NCI-H146 treated with DMSO at 0.1 percent for 48 hours (cell line): ENCODE data around the gene KCNK10.

Source experiments
- DNase-seq: peaks from one replicate; lab custom pipeline; 2025; ENCODE audit not compliant: unreplicated experiment; lab: John Stamatoyannopoulos, UW

KCNK10 gene, protein sequence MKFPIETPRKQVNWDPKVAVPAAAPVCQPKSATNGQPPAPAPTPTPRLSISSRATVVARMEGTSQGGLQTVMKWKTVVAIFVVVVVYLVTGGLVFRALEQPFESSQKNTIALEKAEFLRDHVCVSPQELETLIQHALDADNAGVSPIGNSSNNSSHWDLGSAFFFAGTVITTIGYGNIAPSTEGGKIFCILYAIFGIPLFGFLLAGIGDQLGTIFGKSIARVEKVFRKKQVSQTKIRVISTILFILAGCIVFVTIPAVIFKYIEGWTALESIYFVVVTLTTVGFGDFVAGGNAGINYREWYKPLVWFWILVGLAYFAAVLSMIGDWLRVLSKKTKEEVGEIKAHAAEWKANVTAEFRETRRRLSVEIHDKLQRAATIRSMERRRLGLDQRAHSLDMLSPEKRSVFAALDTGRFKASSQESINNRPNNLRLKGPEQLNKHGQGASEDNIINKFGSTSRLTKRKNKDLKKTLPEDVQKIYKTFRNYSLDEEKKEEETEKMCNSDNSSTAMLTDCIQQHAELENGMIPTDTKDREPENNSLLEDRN

DNA sequence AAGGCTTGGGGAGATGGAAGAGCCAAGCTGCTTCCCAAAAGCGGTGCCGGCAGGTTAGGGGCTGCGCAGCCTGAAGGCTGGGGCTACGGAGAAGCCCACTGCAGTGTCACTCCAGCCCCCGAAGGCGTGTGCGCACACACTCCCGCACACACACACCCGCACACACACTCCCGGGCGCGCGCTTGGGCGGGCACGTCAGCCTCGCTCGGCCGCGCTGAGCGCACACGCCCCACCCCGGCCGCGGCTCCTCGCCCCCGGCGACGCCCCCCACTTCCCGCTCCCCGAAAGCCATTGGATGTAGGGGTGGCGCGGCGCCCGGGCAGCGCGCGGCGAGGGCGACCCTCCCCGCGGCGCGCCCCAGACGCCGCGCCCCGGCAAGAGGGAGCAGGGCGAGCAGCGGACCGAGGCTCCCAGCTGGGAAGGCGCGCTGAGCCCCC lies at the start of gene KCNK10:
KCNK10 (minus strand) TSS at position 184 of the 437 bp plus-strand sequence. CDS start 471 bp downstream, outside the sequence.
- no peak for DNase-seq

DNA sequence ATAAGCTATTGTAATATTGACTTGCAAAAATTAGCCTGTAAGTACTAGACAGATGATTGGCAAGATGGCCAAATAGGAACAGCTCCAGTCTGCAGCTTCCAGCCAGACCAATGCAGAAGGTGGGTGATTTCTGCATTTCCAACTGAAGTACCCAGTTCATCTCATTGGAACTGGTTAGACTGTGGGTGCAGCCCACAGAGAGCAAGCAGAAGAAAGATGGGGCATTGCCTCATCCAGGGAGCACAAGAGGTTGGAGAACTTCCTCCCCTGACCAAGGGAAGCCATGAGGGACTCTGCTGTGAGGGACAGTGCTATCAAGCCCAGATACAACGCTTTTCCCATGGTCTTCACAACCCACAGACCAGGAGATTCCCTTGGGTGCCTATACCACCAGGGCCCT lies 46.4 kb upstream of the KCNK10 start:
- no peak for DNase-seq

DNA sequence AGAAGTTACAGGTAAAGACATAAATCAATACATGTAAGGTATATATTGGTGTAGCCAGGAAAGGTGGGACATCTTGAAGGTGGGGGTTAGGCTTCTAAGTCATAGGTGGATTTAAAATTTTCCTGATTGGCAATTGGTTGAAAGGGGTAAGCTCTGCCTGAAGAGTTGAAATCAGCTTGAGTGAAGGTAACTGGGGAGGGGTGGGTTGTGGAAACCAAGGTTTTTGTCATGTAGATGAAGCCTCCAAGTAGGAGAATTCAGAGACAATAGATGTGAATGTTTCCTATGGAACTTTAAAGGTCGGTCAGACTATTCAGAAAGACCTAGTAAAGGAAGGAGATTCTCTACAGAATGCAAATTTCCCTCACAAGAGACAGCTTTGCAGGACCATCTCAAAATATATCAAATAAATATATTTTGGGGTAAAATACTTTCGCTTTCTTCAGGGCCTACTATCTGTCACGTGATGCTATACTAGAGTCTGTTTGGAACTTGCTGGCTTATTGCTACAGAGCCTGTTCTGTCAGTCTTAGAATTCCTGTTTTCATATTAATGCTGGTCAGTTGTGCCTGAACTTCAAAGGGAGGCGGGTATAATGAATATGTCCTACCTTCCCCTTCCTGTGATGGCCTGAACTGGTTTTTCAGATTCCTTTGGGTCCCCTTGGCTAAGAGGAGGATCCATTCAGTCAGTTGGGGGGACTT lies 41.8 kb upstream of the KCNK10 start:
- DNase-seq, result no peak

DNA sequence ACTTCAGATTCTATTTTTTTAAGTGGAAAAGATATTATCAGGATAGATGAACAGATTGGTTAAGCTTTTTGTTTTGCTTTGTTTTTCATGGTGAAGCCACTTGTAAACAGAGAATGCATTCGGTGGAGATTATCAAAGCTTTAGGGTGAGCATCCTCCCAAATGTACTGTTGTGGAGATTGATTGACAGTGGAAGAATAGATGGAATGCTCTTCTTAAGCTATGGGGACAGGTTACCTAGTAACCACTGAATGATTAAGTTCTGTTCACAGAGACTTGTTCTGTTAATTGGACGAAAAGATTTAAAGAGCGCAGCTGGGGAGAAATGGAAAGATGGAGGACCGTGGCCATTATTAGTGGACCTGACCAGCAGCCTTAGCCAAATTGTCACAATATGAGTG lies 40.6 kb upstream of the KCNK10 start:
- no peak for DNase-seq

DNA sequence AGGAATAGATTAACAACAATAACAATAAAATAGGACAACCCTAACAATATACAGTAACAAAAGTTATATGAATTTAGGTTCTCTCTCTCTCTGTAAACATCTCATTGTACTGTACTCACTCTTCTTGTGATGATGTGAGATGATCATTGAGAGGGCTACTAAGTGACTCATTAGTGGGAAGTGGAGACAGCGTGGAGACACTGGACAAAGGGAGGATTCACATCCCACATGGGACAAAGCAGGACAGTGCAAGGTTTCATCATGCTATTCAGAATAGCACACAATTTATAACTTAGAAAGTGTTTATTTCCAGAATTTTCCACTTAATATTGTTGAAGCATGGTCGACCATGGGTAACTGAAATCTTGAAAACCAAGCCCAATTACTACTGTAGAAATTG lies 36.4 kb upstream of the KCNK10 start:
- no peak for DNase-seq

DNA sequence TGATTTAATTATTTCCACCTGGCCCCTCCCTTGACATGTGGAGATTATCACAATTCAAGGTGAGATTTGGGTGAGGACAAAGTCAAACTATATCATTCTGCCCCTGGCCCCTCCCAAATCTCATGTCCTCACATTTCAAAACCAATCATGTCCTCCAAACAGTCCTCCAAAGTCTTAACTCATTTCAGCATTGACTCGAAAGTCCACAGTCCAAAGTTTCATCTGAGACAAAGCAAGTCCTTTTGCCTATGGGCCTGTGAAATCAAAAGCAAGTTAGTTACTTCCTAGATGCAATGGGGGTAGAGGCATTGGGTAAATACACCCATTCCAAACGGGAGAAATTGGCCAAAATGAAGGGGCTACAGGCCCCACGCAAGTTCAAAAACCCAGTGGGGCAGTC lies 31.3 kb upstream of the KCNK10 start:
- DNase-seq, result no peak

DNA sequence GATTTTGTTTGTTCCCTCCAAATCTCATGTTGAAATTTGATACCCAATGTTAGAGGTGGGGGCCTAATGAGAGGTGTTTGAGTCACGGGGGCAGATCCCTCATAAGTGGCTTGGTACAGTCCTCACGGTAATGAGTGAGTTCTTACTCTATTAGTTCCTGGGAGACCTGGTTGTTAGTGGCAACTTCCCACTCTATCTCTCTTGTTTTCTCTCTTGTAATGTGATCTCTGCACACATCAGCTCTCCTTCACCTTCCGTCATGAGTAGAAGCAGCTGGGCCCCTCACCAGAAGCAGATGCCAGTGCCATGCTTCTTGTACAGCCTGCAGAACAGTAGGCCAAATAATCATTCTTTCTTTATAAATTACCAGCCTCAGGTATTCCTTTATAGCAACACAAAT lies 29.6 kb upstream of the KCNK10 start:
- peak; percentile 69 for DNase-seq

DNA sequence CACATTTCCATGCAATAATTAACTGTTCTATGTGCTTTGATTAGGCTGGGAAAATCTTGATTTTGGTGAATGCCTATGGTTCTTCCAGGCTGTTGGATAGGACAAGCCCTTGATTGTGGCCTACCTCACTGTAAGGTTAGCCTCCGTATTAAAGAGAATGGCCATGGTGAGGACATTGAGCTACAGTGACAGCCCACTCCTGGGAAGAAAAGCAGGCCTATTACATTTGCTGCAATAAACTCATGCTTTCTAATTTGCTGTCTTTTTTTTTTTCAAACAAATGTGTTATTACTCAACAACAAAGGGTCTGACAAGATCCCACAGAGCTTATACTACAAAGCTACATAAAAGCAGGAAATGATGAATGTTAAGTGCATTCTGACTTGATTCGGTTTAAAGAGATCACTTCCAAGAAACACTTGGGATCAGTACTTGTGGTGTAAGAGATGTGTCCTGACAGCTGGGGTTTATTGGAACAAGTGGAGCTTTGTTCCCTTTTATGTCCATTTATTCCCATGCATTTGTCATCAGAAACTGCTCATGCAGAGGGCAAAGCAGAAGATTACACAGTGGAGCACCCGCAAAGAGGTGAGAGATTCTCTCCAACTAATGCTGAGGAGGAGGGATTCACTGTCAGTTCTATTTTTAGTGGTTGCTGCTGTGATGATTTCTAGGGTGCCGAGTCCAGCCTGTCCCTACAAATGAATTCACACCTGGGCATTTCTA lies 29.1 kb upstream of the KCNK10 start:
- peak; percentile 55 for DNase-seq

DNA sequence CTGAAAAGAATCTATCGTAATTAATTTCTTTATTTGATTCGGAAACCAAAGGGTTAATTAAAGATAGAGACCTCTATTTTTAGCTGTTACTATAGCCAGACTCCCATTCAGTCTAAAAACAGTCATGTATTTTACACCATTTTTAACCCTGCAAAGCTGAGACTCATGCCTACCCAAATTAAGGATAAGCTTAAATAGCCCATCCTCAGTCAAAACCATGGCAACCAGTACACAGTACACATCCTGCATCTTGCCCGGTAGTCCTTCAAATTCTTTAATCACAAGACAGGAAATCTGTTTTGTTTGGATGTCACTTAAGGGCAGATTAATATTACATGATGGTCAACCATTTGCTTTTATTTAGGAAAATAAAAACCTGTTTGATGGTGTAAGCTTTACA lies 25.5 kb upstream of the KCNK10 start:
- no peak for DNase-seq

DNA sequence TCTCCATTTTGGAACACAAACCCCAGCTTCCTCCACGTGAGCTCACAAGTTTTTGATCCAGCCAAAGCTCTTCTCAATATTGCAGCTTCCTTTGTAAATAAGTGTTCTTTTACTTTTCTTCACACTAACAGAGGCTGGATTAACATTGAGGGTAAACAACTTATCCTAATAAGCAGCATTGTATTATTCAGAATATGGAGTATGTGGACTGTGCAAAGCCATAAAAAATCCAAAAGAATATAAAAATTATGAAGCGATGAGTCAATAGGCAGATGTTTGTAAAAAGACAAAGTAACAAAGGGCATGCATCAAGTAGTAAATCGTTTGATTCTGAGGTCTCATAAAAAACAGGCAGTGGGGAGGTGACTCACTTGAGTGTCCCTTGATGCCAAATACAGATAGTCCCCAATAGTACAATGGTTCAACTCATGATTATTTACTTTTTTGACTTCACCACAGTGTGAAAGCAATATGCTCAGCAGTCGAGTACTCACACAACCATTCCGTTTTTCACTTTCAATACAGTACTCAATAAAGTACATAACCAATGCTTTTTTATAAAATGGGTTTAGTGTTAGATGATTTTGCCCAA lies 23.1 kb upstream of the KCNK10 start:
- no peak for DNase-seq

DNA sequence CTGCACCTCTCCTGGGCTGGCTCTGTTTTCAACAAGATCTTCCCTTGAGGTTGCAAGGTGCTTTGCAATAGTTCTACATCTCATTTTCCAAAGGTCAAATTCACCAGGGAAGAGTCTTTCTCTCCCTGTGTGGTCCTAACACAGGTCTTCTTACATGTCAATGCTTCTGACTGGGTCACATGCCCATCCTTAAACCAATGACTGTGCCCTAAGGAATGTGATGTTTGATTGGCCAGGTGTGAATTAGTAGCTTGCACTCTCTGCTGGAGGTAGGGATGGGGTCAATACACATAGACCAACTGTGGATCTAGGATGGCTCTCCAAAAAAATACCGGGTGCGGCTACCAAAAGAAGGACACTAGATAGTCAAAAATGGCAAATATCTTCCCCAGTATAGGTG lies 19.9 kb upstream of the KCNK10 start:
- DNase-seq, result no peak

DNA sequence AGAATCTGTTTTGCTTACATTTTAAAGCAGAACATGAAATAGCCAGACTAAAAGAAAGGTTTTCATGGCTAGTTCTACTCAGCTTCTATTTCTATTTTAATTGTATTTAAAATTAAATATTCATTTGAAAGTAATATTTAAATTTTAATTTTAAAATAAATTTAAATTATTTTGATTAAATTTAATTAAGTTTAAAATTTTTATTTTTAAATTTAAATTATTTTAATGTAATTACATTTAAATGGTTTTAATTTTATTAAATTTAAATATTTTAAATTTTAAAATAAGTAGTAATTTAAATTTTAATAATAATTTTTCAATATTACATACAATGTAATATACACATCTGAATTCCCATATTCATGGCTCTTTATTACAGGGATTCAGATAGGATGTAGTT lies 17.3 kb upstream of the KCNK10 start:
- DNase-seq, result no peak

DNA sequence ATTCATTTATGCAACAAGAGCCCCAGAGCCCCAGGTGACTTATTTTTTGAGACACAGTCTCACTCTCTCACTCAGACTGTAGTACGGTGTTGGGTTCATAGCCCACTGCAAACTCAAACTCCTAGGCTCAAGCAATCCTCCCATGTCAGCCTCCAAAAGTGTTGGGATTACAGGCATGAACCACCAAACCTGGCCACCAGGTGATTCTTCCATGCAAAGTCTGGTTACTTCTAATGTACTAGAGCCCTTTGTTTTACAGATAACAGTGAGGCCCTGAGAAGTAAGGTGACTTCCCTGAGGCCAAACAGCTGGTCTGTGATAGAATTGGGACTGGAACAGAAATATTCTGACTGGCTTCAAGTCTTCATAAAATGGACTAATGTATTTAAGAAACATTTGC lies 10.0 kb upstream of the KCNK10 start:
- no peak for DNase-seq

DNA sequence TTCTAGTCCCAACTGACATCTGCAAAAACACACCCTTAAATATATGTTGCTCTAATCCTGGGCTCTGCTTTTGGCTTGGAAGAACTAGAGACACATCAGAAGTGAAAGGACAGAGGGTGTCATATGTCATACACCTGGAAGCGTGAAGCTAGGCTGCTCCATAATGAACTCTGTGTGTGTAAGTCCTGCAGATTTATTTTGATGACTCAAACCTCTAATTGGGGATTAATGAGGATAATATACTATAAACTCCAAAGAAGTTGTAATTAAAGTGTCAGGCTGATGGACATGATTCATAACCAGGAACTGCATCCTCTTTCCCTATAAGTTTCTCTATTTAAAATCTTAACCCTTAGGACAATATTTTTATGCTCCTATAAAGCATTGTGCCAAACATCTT lies 4.4 kb upstream of the KCNK10 start:
- peak; percentile 27 for DNase-seq

DNA sequence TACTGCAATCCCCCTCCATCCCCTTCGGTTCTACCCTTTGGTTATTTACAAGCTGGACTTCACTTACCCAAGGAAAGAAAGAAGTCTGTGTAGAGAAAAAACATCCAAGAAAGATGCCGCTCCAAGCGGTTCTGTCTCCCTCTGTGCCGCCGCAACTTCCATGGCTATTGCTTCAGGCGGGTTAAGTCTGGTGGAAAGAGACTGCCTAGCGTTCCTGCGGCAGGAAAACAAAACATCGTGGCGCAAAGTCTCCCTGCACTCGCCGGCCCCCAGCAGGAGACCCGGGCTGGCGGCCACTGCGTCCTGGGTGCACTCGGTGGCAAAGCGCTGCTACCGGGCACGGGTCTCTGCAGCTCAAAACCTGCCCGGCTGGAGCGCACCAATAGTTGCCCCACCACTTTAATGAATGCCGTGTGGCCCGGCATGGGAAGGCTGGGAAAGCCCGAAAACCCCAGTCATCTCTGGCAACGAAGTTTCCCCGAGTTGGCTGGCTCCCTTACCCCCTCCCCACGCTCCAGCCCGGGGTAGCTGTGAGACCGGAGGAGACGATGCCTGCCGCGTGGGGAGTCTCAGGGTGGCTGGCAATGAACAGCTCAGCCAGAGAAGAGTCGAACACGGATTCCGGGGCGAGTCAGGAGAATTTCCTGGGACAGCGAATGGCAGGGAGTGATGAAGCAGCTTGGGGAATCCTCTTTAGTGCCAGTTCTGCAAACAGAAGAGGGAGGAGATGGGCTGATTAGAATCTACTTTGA lies 3.5 kb upstream of the KCNK10 start:
- no peak for DNase-seq

DNA sequence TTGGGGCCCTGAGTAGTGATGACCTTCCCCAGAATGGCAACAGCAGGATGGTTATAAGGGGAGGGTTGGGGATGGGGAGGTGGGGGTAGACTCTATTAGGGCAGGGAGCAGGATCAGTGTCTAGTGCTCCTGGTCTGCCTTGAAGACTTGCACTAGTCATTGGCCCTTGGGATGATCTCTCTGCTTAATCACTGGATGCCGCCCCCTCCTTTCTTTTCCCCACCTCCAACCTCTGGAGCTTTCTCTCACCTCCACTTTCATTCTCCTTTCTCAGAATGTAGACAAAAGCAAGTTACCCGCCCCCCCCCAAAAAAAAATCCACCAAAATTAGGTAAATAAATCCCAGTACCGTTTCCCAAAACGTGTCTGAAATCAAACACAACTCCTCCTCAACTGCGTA lies 2.8 kb upstream of the KCNK10 start:
- no peak for DNase-seq

DNA sequence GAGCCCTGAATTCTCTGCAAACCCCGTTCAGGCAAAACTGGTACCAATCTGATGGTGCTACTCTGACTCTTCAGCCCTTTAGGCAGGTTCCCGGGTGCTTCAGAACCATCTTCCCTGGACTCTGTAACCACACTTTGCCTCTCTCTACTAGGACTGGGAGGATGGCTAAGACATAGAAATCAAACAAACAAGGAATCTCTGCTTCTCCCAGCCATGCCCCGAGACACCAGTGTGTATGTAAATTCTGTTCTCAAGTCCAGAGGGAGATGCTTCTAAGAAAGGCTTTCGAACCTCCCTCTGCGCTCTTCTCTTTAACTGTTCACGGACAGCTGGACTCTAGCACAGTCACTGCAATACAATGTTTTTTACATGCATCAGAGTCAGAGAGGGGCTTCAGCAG lies 1.9 kb upstream of the KCNK10 start:
- no peak for DNase-seq

DNA sequence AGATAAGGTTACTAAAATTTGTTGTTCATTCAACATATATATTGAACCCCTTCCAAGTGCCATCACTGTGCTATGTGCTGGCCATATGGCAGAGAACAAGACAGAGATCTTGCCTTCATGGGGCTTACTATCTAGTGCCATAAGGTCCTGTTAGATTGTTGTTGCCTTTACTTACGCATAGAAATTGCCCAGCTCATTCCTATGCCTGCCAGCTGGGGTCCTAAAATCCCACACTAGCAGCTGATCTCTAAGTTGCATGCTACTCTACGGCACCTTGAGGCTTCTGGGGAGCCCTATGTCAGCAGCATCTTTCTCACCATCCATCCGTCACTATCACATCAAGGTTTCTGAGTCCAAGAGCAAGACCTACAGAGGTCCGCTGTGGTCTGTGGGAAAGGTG lies 1.4 kb upstream of the KCNK10 start:
- no peak for DNase-seq

DNA sequence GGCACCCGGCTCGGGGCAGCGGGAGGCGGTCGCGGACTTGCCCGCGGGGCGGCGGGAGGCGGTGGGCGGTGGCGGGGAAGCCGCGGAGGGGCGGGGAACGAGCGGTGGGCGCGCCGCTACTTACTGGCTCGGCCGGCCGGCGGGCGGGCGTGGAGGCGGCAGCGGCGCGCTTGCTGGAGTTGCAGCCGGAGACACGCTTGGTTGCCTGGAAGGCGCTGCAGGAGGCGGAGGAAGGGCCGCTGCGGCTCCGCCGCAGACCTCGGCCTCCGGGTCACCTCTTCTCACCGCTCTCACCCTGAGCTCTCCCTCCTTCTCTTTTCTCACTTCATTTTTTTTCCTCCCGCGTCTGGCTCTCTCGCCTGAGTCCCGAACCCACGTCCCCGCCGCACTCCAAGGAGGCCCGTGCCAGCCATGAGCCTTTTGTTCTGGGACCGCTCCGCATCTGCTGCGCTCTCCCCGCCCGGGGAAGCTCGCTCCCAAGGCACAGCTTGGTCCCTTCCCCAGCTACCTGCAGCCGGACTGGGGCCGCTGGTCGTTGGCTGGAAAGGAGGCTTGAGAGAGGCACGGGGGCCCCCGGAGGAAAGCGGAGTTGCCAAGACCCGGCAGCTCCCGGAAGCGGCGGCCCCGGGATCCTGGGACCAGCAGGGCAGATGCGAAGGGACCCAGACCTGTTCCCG lies 592 bp upstream of the KCNK10 start:
- DNase-seq, result peak; percentile 13

DNA sequence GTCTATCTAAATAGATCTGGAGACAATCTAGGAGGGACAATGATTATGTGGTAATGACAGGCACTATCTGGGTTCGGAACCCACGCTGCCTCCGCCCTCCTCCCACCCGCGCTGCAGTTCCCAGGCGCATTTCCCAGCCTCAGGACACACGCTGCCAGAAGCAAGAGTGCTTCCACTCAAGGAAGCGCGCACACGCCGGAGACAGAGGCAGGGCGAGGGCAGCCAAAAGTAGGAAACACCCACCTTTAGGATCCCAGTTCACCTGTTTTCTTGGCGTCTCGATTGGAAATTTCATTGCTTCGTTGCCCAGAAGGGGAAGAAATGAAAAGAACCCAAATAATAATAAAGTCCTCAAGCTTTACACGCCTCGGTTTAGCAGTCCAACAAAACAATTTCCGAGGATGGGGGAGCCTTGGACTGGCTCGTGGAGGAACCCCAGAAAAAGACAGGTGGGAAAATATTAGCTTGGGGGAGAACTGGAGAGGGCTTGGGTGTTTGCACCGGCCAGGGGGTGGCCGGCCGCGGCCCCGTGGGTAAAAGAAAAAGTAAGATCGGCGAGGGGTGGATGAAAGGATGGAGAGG lies 474 bp downstream of the KCNK10 start:
- no peak for DNase-seq
